ENCODE results near the gene LILRA5. TPM values are rescaled to one million over a fixed set of nuclear protein-coding genes. Genes with fewer than 3 reads are reported as not detected.
A peak's percentile ranks its signal among the peaks of the same experiment; 100 is the strongest.
"Not testable (repeated sequence)": the region's sequence is repeated elsewhere in the genome, so short reads cannot be mapped to it uniquely, and the experiment has no call there.

LILRA5 gene
- total and polyA plus RNA-seq, 3 experiments from 2014 or later: not detected

DNA sequence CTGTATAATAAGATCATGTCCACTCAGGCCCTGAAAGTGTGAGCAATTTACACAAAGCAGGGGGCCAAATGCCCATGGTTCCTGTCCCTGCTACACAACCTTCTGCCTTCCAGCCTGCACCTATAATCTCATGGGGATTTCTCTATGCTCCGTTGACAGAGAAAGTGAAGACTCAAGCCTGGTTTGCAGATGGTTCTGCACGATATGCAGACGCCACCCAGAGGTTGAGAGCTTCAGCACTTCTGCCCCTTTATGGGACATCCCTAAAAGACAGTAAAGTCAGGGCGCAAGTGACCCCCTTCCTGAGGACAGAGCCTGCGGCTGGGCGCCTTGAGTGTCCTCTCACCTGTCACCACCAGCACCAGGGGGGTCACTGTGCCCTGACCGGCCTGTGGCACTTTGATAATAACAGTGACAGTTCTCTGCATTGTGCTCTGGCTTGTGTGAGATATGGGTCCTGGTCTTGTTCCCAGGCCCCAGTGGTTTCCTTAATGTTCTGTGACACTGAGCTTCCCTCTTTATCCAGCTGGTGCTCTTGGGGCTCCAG lies 15.1 kb downstream of the LILRA5 start:
- H3K36me3 Mint-ChIP-seq: peaks cover 0 to 4% (median 0%) of the 10 kb centered on the region in 3 donors
- H3K4me1 ChIP-seq (ENCODE audit: insufficient read depth, low read length): no peaks in the 10 kb centered on the region
- ChIA-PET POLR2A (no interaction called here), CTCF (no interaction called here)
- peaks cover 12 to 36% of the 10 kb centered on the region in 2 donors for H3K27me3 Mint-ChIP-seq
- H3K27ac Mint-ChIP-seq: no peak overlapping the region
- DNase-seq: no peak
- H3K4me3 Mint-ChIP-seq: no peak overlapping the region
- no peaks in the 10 kb centered on the region for H3K9me3 ChIP-seq (ENCODE audit: low read length)
- peaks cover 0 to 3% (median 0%) of the 10 kb centered on the region in 3 donors for H3K4me1 Mint-ChIP-seq
- H3K27ac ChIP-seq (ENCODE audit: low read depth, low read length): no peak overlapping the region
- no peaks in the 10 kb centered on the region for H3K27me3 ChIP-seq (ENCODE audit: insufficient read depth, low read length, poor library complexity, severe bottlenecking)
- no peaks in the 10 kb centered on the region for H3K36me3 ChIP-seq (ENCODE audit: insufficient read depth, low read length)
- no peak overlapping the region for H3K4me3 ChIP-seq (ENCODE audit: low read length)
- peaks cover 0 to 12% (median 0%) of the 10 kb centered on the region in 5 donors for H3K9me3 Mint-ChIP-seq

DNA sequence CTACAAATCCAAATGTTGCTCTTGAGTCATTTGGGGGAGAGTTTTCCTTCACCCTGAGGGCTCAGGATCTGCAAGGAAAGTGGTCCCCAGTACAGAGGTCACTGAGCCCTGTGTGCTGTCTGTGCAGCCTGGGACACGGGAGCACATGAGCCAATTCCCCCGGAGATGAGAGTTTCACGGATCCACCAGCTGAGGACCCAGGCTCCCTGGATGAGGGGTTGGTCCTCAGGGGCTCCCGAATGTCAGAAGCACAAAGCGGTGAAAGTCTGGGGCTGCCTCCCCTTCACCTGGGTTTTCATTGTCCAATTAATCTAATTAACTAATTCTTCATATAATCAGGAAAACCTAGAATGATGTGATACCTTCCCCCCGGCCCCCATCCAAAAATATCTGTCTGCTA lies 18.4 kb downstream of the LILRA5 start:
- DNase-seq: no peak
- H3K27ac ChIP-seq (ENCODE audit: low read depth, low read length): no peak overlapping the region
- H3K4me3 Mint-ChIP-seq: no peak overlapping the region
- H3K4me1 Mint-ChIP-seq: peaks cover 0 to 7% (median 6%) of the 10 kb centered on the region in 3 donors
- H3K27me3 ChIP-seq (ENCODE audit: insufficient read depth, low read length, poor library complexity, severe bottlenecking): no peaks in the 10 kb centered on the region
- ChIA-PET POLR2A (no interaction called here), CTCF (no interaction called here)
- H3K4me3 ChIP-seq (ENCODE audit: low read length): no peak overlapping the region
- H3K9me3 Mint-ChIP-seq: peaks cover 0 to 12% (median 0%) of the 10 kb centered on the region in 5 donors
- no peak overlapping the region for H3K27ac Mint-ChIP-seq
- H3K27me3 Mint-ChIP-seq: peaks cover 15 to 41% of the 10 kb centered on the region in 2 donors
- peaks cover 0 to 4% (median 0%) of the 10 kb centered on the region in 3 donors for H3K36me3 Mint-ChIP-seq
- no peaks in the 10 kb centered on the region for H3K9me3 ChIP-seq (ENCODE audit: low read length)
- H3K36me3 ChIP-seq (ENCODE audit: insufficient read depth, low read length): no peaks in the 10 kb centered on the region
- H3K4me1 ChIP-seq (ENCODE audit: insufficient read depth, low read length): no peaks in the 10 kb centered on the region

DNA sequence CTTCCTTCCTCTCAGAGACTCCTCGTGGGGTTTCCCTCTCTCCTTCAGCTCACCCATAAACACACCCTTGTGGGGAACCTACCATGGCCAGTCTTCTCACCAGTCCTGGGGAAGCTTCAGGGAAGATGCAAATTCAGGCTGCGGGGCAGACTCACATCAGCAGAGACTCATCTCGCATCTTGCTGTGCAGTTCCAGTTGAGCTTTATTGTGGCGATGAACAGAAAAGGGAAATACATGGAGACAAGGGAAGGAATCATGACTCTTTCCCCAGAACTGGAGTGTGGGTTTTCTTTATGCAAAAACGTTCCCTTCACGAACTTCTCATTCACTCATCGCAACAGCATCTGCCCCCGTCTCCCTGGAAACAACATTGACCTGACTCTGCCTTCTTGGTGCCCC lies 23.8 kb downstream of the LILRA5 start:
- H3K27me3 ChIP-seq (ENCODE audit: insufficient read depth, low read length, poor library complexity, severe bottlenecking); H3K36me3 Mint-ChIP-seq; DNase-seq; H3K9me3 ChIP-seq (ENCODE audit: low read length); H3K9me3 Mint-ChIP-seq; POLR2A ChIA-PET; H3K4me3 Mint-ChIP-seq; H3K36me3 ChIP-seq (ENCODE audit: insufficient read depth, low read length); H3K4me3 ChIP-seq (ENCODE audit: low read length); H3K4me1 ChIP-seq (ENCODE audit: insufficient read depth, low read length); H3K27ac Mint-ChIP-seq; H3K27ac ChIP-seq (ENCODE audit: low read depth, low read length); CTCF ChIA-PET: not testable (repeated sequence)
- Mint-ChIP-seq H3K4me1 (peaks cover 0 to 20% (median 13%) of the 10 kb centered on the region in 3 donors), H3K27me3 (peaks cover 6 to 48% of the 10 kb centered on the region in 2 donors)

DNA sequence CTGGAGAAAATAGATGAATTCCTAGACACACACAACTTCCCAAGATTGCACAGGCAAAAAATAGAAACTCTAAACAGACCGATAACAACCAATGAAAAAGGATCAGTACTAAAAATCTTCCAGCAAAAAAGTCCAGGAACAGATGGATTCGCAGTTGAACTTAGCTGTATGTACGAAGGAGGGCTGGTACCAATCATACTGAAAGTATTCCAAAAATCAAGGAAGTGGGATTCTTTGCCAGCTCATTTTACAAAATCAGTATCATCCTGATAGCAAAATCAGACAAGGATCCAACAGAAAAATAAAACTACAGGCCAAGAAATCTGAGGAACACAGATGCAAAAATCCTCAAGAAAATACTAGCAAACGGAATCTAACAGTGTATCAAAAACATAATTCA lies 25.5 kb downstream of the LILRA5 start:
- Mint-ChIP-seq H3K27ac (no peak overlapping the region), H3K36me3 (no peaks in the 10 kb centered on the region), H3K4me3 (no peak overlapping the region), H3K4me1 (peaks cover 0 to 17% (median 10%) of the 10 kb centered on the region in 3 donors), H3K27me3 (peaks cover 5 to 49% of the 10 kb centered on the region in 2 donors), H3K9me3 (no peaks in the 10 kb centered on the region)
- Histone ChIP-seq H3K36me3 (ENCODE audit: insufficient read depth, low read length) (no peaks in the 10 kb centered on the region), H3K4me3 (ENCODE audit: low read length) (no peak overlapping the region), H3K27me3 (ENCODE audit: insufficient read depth, low read length, poor library complexity, severe bottlenecking) (no peaks in the 10 kb centered on the region), H3K9me3 (ENCODE audit: low read length) (no peaks in the 10 kb centered on the region), H3K4me1 (ENCODE audit: insufficient read depth, low read length) (no peaks in the 10 kb centered on the region), H3K27ac (ENCODE audit: low read depth, low read length) (no peak overlapping the region)
- no peak for DNase-seq
- ChIA-PET CTCF (interaction anchor here (0.6 kb wide), 1 partner anchor 194 kb away, joined by 3 read pairs; no protein-coding TSS in a partner anchor), POLR2A (no interaction called here)

DNA sequence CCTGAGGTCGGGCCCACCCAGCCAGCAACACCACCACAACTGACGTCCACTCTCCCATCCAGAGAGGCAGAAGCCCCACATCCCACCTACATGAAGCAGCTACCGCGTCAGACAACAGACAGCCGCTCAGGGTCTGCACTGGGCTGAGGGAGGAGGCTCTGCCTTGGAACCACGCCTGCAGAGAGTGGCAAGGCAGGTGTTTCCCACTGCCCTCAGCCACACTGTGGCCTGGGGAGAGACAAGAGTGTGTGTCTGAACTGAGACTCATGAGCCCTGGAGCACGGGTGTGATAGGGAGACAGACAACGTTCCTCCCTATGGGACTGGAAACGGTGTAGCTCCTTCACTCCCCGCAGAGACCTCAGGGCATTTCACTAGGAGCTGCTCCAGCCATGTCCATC lies 26.7 kb downstream of the LILRA5 start:
- CTCF ChIA-PET; DNase-seq; H3K27me3 ChIP-seq (ENCODE audit: insufficient read depth, low read length, poor library complexity, severe bottlenecking); H3K27ac ChIP-seq (ENCODE audit: low read depth, low read length); H3K36me3 ChIP-seq (ENCODE audit: insufficient read depth, low read length); POLR2A ChIA-PET; H3K9me3 ChIP-seq (ENCODE audit: low read length); H3K9me3 Mint-ChIP-seq; H3K4me3 ChIP-seq (ENCODE audit: low read length); H3K4me1 ChIP-seq (ENCODE audit: insufficient read depth, low read length); H3K36me3 Mint-ChIP-seq: not testable (repeated sequence)
- Mint-ChIP-seq H3K4me1 (peaks cover 0 to 16% (median 7%) of the 10 kb centered on the region in 3 donors), H3K4me3 (peak overlapping the region in 1 of 7 donors; percentile 31), H3K27ac (peak overlapping the region in 1 of 8 donors; percentile 47), H3K27me3 (peaks cover 5 to 60% of the 10 kb centered on the region in 2 donors)

DNA sequence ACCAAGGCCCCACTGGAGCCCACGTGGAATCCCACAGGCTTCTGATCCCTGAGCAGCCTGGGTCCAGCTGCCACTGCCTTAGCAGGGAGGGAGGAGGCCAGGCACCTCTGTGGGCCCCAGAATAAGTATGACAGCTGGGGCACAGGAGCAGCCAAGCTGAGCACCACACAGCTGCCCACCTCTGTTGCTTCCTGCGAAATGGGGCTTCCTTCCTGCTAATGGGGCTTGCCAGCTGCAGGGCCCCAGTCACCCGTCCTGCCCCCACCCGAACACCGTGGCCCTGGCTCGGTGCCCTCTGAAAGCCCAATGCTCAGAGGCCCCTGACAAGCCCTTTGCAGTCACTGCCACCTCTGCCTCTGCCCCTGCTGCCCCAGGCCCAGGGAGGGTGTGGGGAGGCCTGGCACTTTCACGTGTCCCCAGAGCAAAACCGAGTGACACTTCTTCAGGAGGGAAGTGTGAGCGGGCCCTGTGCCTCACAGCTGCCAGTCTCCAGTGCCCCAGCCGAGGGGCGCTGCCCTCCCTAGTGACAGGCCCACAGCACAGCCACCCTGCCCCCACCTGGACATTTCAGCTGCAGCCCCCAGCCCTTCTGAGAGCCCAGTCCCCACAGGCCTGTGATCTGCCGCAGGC lies 27.4 kb downstream of the LILRA5 start:
- H3K36me3 Mint-ChIP-seq; H3K9me3 Mint-ChIP-seq; H3K36me3 ChIP-seq (ENCODE audit: insufficient read depth, low read length); H3K27me3 ChIP-seq (ENCODE audit: insufficient read depth, low read length, poor library complexity, severe bottlenecking); CTCF ChIA-PET; H3K4me3 ChIP-seq (ENCODE audit: low read length); POLR2A ChIA-PET; H3K9me3 ChIP-seq (ENCODE audit: low read length); H3K27ac ChIP-seq (ENCODE audit: low read depth, low read length); H3K4me1 ChIP-seq (ENCODE audit: insufficient read depth, low read length): not testable (repeated sequence)
- peak in 1 of 5 donors; percentile 19 for DNase-seq
- peaks cover 0 to 16% (median 7%) of the 10 kb centered on the region in 3 donors for H3K4me1 Mint-ChIP-seq
- peak overlapping the region in 1 of 8 donors; percentile 47 for H3K27ac Mint-ChIP-seq
- peak overlapping the region in 1 of 7 donors; percentile 25 for H3K4me3 Mint-ChIP-seq
- H3K27me3 Mint-ChIP-seq: peaks cover 7 to 65% of the 10 kb centered on the region in 2 donors

DNA sequence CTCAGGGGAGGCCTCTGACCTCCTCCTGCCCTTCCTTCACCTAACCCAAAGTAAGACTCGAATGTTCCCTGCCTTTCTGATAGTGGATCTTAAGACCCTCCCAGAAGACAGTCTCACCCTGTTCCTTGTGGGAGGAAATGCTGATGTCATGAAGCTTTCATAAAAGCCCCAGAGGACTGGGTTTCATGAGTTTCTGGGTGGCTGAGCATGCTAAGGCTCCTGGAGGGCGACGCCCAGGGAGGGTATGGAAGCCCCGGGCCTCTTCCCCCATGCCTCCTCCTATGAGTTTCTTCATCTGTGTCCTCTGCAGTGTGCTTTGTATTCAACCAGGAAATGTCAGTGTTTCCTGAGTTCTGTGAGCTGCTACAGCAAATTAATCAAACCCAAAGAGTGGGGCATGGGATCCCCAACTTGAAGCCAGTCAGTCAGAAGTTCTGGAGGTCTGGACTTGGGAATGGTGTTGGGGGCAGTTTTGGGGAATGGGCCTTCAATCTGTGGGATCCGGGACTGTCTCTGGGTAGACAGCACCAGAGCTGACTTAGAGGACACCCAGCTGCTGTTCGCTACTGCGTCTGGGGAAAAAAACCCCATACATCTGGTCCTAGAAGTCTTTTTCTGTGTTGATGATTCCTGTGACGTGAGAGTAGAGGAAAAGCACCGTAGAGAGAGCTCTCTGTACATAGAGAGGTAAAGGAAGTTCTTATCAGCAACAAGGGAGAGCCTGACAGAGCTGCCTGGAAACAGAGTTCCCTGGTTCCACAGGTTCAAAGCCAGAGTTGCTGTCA lies 30.1 kb downstream of the LILRA5 start:
- ChIA-PET CTCF (no interaction called here), POLR2A (no interaction called here)
- no peaks in the 10 kb centered on the region for H3K4me1 ChIP-seq (ENCODE audit: insufficient read depth, low read length)
- H3K4me3 Mint-ChIP-seq: no peak overlapping the region
- no peak overlapping the region for H3K4me3 ChIP-seq (ENCODE audit: low read length)
- no peaks in the 10 kb centered on the region for H3K9me3 ChIP-seq (ENCODE audit: low read length)
- no peak for DNase-seq
- H3K9me3 Mint-ChIP-seq: no peaks in the 10 kb centered on the region
- H3K27me3 Mint-ChIP-seq: peaks cover 11 to 66% of the 10 kb centered on the region in 2 donors
- no peak overlapping the region for H3K27ac ChIP-seq (ENCODE audit: low read depth, low read length)
- H3K4me1 Mint-ChIP-seq: peaks cover 0 to 16% (median 7%) of the 10 kb centered on the region in 3 donors
- H3K36me3 Mint-ChIP-seq: no peaks in the 10 kb centered on the region
- H3K27ac Mint-ChIP-seq: no peak overlapping the region
- H3K27me3 ChIP-seq (ENCODE audit: insufficient read depth, low read length, poor library complexity, severe bottlenecking): no peaks in the 10 kb centered on the region
- no peaks in the 10 kb centered on the region for H3K36me3 ChIP-seq (ENCODE audit: insufficient read depth, low read length)

DNA sequence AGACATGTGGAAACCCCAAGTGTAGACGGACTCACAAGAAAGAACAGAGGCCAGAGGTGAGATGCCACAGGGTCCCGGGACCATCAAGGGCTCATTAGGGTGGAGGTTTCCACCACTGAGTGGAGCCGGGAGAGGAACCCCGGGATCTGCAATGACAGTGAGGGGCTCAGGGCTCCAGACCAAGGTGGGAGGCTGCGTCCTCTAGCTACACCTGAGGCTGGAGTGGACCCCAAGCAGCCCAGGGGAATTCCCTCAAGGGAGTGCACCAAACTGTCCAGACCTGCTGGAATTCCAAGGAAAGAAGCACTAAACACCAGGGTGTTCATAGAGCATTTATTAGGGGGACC lies 31.3 kb downstream of the LILRA5 start:
- H3K27me3 Mint-ChIP-seq: peaks cover 11 to 57% of the 10 kb centered on the region in 2 donors
- POLR2A ChIA-PET, DNase-seq: not testable (repeated sequence)

More for the DNA sequence above, 31.3 kb downstream of the LILRA5 start:
- H3K4me3 ChIP-seq (ENCODE audit: low read length); H3K36me3 Mint-ChIP-seq; CTCF ChIA-PET; H3K36me3 ChIP-seq (ENCODE audit: insufficient read depth, low read length); H3K9me3 Mint-ChIP-seq; H3K27me3 ChIP-seq (ENCODE audit: insufficient read depth, low read length, poor library complexity, severe bottlenecking); H3K27ac Mint-ChIP-seq; H3K9me3 ChIP-seq (ENCODE audit: low read length); H3K4me3 Mint-ChIP-seq; H3K4me1 ChIP-seq (ENCODE audit: insufficient read depth, low read length); H3K27ac ChIP-seq (ENCODE audit: low read depth, low read length): not testable (repeated sequence)
- H3K4me1 Mint-ChIP-seq: peaks cover 0 to 13% (median 7%) of the 10 kb centered on the region in 3 donors

Data from CD8-positive, alpha-beta memory T cell (primary cell).